SK-N-SH (cell line): ENCODE measurements around the gene CSHL1. TPM values are rescaled to one million over a fixed set of nuclear protein-coding genes. Genes with fewer than 3 reads are reported as not detected.

ENCODE experiments used
- CTCF ChIA-PET: fragments of 300-600, 350-600 bp; formaldehyde crosslinking; extraction: SDS; loops from one replicate; lab custom pipeline; 2021; lab: Yijun Ruan, JAX
- POLR2A ChIA-PET: fragments of 350-600 bp; sonication (Branson Sonifier 250); formaldehyde crosslinking; extraction: SDS; loops from one replicate; lab custom pipeline; 2020; ENCODE audit warnings: antibody characterized with exemption, inconsistent platforms; lab: Yijun Ruan, JAX
- DNase-seq: peaks from one replicate; pipeline ENCODE4 v3.0.0; 2012
- H2AFZ ChIP-seq: fragments of 200-600 bp; sonication (generic); 2 replicates; pipeline ENCODE4 v1.8.1; 2016; ENCODE audit warnings: antibody characterized with exemption, mild to moderate bottlenecking, low read depth
- H3F3A ChIP-seq: fragments of 200-600 bp; sonication (generic); replicated peaks from 2 replicates; pipeline ENCODE3; 2016; ENCODE audit warnings: antibody characterized with exemption, mild to moderate bottlenecking; ENCODE audit not compliant: insufficient read depth
- H3K27ac ChIP-seq, 2 experiments: fragments of 200-500 bp in 1 of 2; fragments of 200-600 bp in 1 of 2; sonication (Bioruptor generic) in 1 of 2; sonication (generic), shearing (Covaris generic) in 1 of 2; 2 replicates each; pipeline versions ENCODE4 v1.5.1 to v1.6.1; 2014 to 2016; ENCODE audit warnings: low read depth in 2 of 2, inconsistent platforms in 1 of 2, low read length in 1 of 2, mild to moderate bottlenecking in 1 of 2, mixed read lengths in 1 of 2
- H3K27me3 ChIP-seq: fragments of 200-600 bp; sonication (generic), shearing (Covaris generic); 2 replicates; pipeline ENCODE4 v1.6.1; 2016; ENCODE audit warnings: mixed run types; ENCODE audit not compliant: insufficient read depth
- H3K36me3 ChIP-seq, 2 experiments: fragments of 200-500 bp in 1 of 2; fragments of 200-600 bp in 1 of 2; sonication (Bioruptor generic) in 1 of 2; sonication (generic) in 1 of 2; replicated peaks in 1 of 2; 2 replicates each; pipeline versions ENCODE3 to v1.5.1; 2014 to 2016; ENCODE audit warnings: low read length in 1 of 2, mild to moderate bottlenecking in 1 of 2; ENCODE audit not compliant: insufficient read depth in 2 of 2, control insufficient read depth in 1 of 2
- H3K4me1 ChIP-seq, 2 experiments: fragments of 200-500 bp in 1 of 2; fragments of 200-600 bp in 1 of 2; sonication (Bioruptor generic) in 1 of 2; sonication (generic), shearing (Covaris generic) in 1 of 2; 2 replicates each; pipeline versions ENCODE4 v1.5.1 to v1.6.1; 2014 to 2016; ENCODE audit warnings: low read depth in 1 of 2, low read length in 1 of 2, mixed run types in 1 of 2; ENCODE audit not compliant: insufficient read depth in 2 of 2, control insufficient read depth in 1 of 2
- H3K4me2 ChIP-seq: fragments of 200-600 bp; sonication (generic), shearing (Covaris generic); 2 replicates; pipeline ENCODE4 v1.6.1; 2017; ENCODE audit warnings: mixed run types
- H3K4me3 ChIP-seq, 2 experiments: fragments of 200-500 bp in 1 of 2; fragments of 200-600 bp in 1 of 2; sonication (Bioruptor generic) in 1 of 2; sonication (generic), shearing (Covaris generic) in 1 of 2; 2 replicates each; pipeline versions ENCODE4 v1.5.1 to v1.8.1; 2014 to 2016; ENCODE audit warnings: low read depth in 2 of 2, inconsistent platforms in 1 of 2, low read length in 1 of 2, mild to moderate bottlenecking in 1 of 2, mixed read lengths in 1 of 2, moderate library complexity in 1 of 2
- H3K79me2 ChIP-seq: fragments of 200-600 bp; sonication (generic); 2 replicates; pipeline ENCODE4 v1.8.1; 2017; ENCODE audit warnings: mild to moderate bottlenecking; ENCODE audit not compliant: insufficient read depth
- H3K9ac ChIP-seq: fragments of 200-600 bp; sonication (generic); 2 replicates; pipeline ENCODE4 v1.6.1; 2017; ENCODE audit warnings: mixed run types
- H3K9me2 ChIP-seq: fragments of 200-600 bp; sonication (generic); 2 replicates; pipeline ENCODE4 v1.6.1; 2017; ENCODE audit warnings: mixed run types
- H3K9me3 ChIP-seq: fragments of 200-600 bp; sonication (generic); 2 replicates; pipeline ENCODE4 v1.6.1; 2017; ENCODE audit warnings: mixed run types, mild to moderate bottlenecking, moderate library complexity
- H4K20me1 ChIP-seq: fragments of 200-600 bp; sonication (generic); 2 replicates; pipeline ENCODE4 v1.6.1; 2017; ENCODE audit warnings: mild to moderate bottlenecking, mixed run types; ENCODE audit not compliant: insufficient read depth
- EZH2phosphoT487 ChIP-seq: fragments of 200-600 bp; sonication (generic); IDR thresholded peaks from 2 replicates; pipeline ENCODE4 v1.6.1; 2017; ENCODE audit warnings: low read depth, mixed run types, mild to moderate bottlenecking, antibody characterized with exemption, moderate library complexity, borderline replicate concordance
- FOSL2 ChIP-seq: IDR thresholded peaks from 2 replicates; pipeline ENCODE4 v1.4.0; 2012; ENCODE audit warnings: low read depth, mild to moderate bottlenecking, moderate library complexity, borderline replicate concordance
- FOXJ3 ChIP-seq: sonication (generic); formaldehyde crosslinking; IDR thresholded peaks from 2 replicates; pipeline ENCODE4 v1.5.1; 2020; ENCODE audit warnings: mild to moderate bottlenecking, missing genetic modification reagents
- FOXM1 ChIP-seq: IDR thresholded peaks from 2 replicates; pipeline ENCODE4 v1.4.0; 2012; ENCODE audit warnings: low read depth, mild to moderate bottlenecking
- GABPA ChIP-seq: IDR thresholded peaks from 2 replicates; pipeline ENCODE4 v1.4.0; 2012; ENCODE audit warnings: low read depth, mild to moderate bottlenecking
- JUND ChIP-seq: IDR thresholded peaks from 2 replicates; pipeline ENCODE4 v1.4.0; 2012
- MAX ChIP-seq: IDR thresholded peaks from 2 replicates; pipeline ENCODE4 v1.4.0; 2012; ENCODE audit warnings: low read depth
- MEF2A ChIP-seq: IDR thresholded peaks from 2 replicates; pipeline ENCODE4 v1.4.0; 2012; ENCODE audit warnings: low read depth, borderline replicate concordance
- MXI1 ChIP-seq: IDR thresholded peaks from 2 replicates; pipeline ENCODE4 v1.6.1; 2012; ENCODE audit warnings: mild to moderate bottlenecking, low read depth, low read length, improper control_type of control experiment
- NRF1 ChIP-seq: IDR thresholded peaks from 2 replicates; pipeline ENCODE4 v1.6.1; 2012; ENCODE audit warnings: low read depth, mild to moderate bottlenecking, low read length
- PBX3 ChIP-seq: IDR thresholded peaks from 2 replicates; pipeline ENCODE4; 2012
- RAD21 ChIP-seq: IDR thresholded peaks from 2 replicates; pipeline ENCODE4 v1.6.1; 2012; ENCODE audit warnings: mild to moderate bottlenecking, low read length
- RCOR1 ChIP-seq: fragments of 150-350 bp; IDR thresholded peaks from 2 replicates; pipeline ENCODE4 v1.6.1; 2017; ENCODE audit warnings: antibody characterized with exemption, low read length
- RFX5 ChIP-seq: IDR thresholded peaks from 2 replicates; pipeline ENCODE4 v1.6.1; 2012; ENCODE audit warnings: mild to moderate bottlenecking, improper control_type of control experiment, low read length
- SMC3 ChIP-seq: IDR thresholded peaks from 2 replicates; pipeline ENCODE4 v1.6.1; 2012; ENCODE audit warnings: low read depth, low read length, improper control_type of control experiment
- TAF1 ChIP-seq: IDR thresholded peaks from 2 replicates; pipeline ENCODE4 v1.6.1; 2012; ENCODE audit warnings: low read depth, mild to moderate bottlenecking, low read length, moderate library complexity, borderline replicate concordance
- TEAD4 ChIP-seq: IDR thresholded peaks from 2 replicates; pipeline ENCODE4 v1.4.0; 2012; ENCODE audit warnings: mild to moderate bottlenecking, borderline replicate concordance; ENCODE audit not compliant: insufficient read depth
- USF1 ChIP-seq: IDR thresholded peaks from 2 replicates; pipeline ENCODE4 v1.4.0; 2012; ENCODE audit warnings: low read depth, borderline replicate concordance
- USF2 ChIP-seq: fragments of 150-350 bp; IDR thresholded peaks from 2 replicates; pipeline ENCODE4 v1.6.1; 2017; ENCODE audit warnings: antibody characterized with exemption, low read length, low read depth, borderline replicate concordance
- YY1 ChIP-seq: IDR thresholded peaks from 2 replicates; pipeline ENCODE4 v1.4.0; 2012; ENCODE audit warnings: low read depth, mild to moderate bottlenecking
- WGBS: methylation state at CpG from one replicate; pipeline ENCODE4 v1.1.6; 2017; ENCODE audit warnings: low lambda C conversion rate; 5-methylcytosine and 5-hydroxymethylcytosine counted together
- polyA plus RNA-seq, 3 experiments: library from polyadenylated mRNA; depleted of rRNA; stranded (reverse); fragments of >200 nt; gene quantifications; 2 replicates each; pipeline ENCODE4 v1.2.3, GENCODE V29; 2012

Gene CSHL1
- polyA plus RNA-seq, 1 of the 3 experiments (the other 2 are of a cell fraction): not detected

- H3K36me3 ChIP-seq: no peaks in the 10 kb centered on the region
- H3K4me1 ChIP-seq: no peaks in the 10 kb centered on the region
- H3F3A ChIP-seq: no peaks in the 10 kb centered on the region
- no peak overlapping the region for H3K9ac ChIP-seq
- no peaks in the 10 kb centered on the region for H4K20me1 ChIP-seq
- H3K9me2 ChIP-seq: no peaks in the 10 kb centered on the region
- DNase-seq: no peak
- no peaks in the 10 kb centered on the region for H3K9me3 ChIP-seq
- no peaks in the 10 kb centered on the region for H3K79me2 ChIP-seq
- POLR2A ChIA-PET: no interaction called here
- peaks cover 13% of the 10 kb centered on the region; the same call in 1 of the 2 replicates for H3K27me3 ChIP-seq
- 71% methylated on average over 6 of the region's 6 CpGs for WGBS
- H3K4me2 ChIP-seq: no peak overlapping the region
- no peak overlapping the region for H2AFZ ChIP-seq
- TF ChIP-seq RCOR1: no peak
- no peak for TF ChIP-seq TEAD4
- TF ChIP-seq FOXM1: no peak
- no peak for TF ChIP-seq GABPA
- no peak for TF ChIP-seq MAX
- no peak for TF ChIP-seq EZH2phosphoT487
- TF ChIP-seq YY1: no peak
- TF ChIP-seq SMC3: no peak
- no peak for TF ChIP-seq FOXJ3 (CRISPR knock-in tag)
- no peak for TF ChIP-seq RFX5
- TF ChIP-seq TAF1: no peak
- no peak for TF ChIP-seq FOSL2
- no peak for TF ChIP-seq USF1
- no peak for TF ChIP-seq PBX3
- TF ChIP-seq USF2: no peak
- no peak for TF ChIP-seq MXI1
- TF ChIP-seq JUND: no peak
- TF ChIP-seq MEF2A: no peak
- TF ChIP-seq NRF1: no peak
- TF ChIP-seq RAD21: no peak
- no peak overlapping the region for H3K27ac ChIP-seq
- H3K4me3 ChIP-seq: no peak overlapping the region
- CTCF ChIA-PET: interaction anchor here (1.2 to 2.2 kb wide), 6 partner anchors 9 to 88 kb away, joined by 3 to 10 read pairs (median 6); partner anchors contain the start of gene GH1
Observed at GRCh38 chr17:63937319-63937718, 26.3 kb upstream of the CSHL1 start.
